ENCODE data around the gene HIF1A. TPM values are rescaled to one million over a fixed set of nuclear protein-coding genes. Genes with fewer than 3 reads are reported as not detected.

Gene HIF1A
- total RNA-seq, 1 donor from 2014 or later: 326 TPM

GRCh38 chr14:61649283-61649682 lies 46.0 kb upstream of the HIF1A start:
- H3K4me1 Mint-ChIP-seq (ENCODE audit: unreplicated experiment): peaks cover 33% of the 10 kb centered on the region
- H3K9me3 Mint-ChIP-seq (ENCODE audit: unreplicated experiment): no peaks in the 10 kb centered on the region
- H3K36me3 Mint-ChIP-seq (ENCODE audit: unreplicated experiment): no peaks in the 10 kb centered on the region
- no peak overlapping the region for H3K4me3 Mint-ChIP-seq (ENCODE audit: unreplicated experiment)
- H3K27ac Mint-ChIP-seq (ENCODE audit: unreplicated experiment): no peak overlapping the region
- H3K27me3 Mint-ChIP-seq (ENCODE audit: unreplicated experiment): no peaks in the 10 kb centered on the region
- no peak for DNase-seq (ENCODE audit: extremely low spot score, unreplicated experiment)
- TF ChIP-seq, protein P1, sequence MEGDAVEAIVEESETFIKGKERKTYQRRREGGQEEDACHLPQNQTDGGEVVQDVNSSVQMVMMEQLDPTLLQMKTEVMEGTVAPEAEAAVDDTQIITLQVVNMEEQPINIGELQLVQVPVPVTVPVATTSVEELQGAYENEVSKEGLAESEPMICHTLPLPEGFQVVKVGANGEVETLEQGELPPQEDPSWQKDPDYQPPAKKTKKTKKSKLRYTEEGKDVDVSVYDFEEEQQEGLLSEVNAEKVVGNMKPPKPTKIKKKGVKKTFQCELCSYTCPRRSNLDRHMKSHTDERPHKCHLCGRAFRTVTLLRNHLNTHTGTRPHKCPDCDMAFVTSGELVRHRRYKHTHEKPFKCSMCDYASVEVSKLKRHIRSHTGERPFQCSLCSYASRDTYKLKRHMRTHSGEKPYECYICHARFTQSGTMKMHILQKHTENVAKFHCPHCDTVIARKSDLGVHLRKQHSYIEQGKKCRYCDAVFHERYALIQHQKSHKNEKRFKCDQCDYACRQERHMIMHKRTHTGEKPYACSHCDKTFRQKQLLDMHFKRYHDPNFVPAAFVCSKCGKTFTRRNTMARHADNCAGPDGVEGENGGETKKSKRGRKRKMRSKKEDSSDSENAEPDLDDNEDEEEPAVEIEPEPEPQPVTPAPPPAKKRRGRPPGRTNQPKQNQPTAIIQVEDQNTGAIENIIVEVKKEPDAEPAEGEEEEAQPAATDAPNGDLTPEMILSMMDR (IDR thresholded peaks at IDR 0.05): no peak

GRCh38 chr14:61651355-61651754 lies 44.0 kb upstream of the HIF1A start:
- Mint-ChIP-seq H3K36me3 (ENCODE audit: unreplicated experiment) (no peaks in the 10 kb centered on the region), H3K9me3 (ENCODE audit: unreplicated experiment) (no peaks in the 10 kb centered on the region), H3K4me3 (ENCODE audit: unreplicated experiment) (no peak overlapping the region), H3K4me1 (ENCODE audit: unreplicated experiment) (peaks cover 26% of the 10 kb centered on the region), H3K27me3 (ENCODE audit: unreplicated experiment) (no peaks in the 10 kb centered on the region), H3K27ac (ENCODE audit: unreplicated experiment) (no peak overlapping the region)
- TF ChIP-seq, protein P1 (IDR thresholded peaks at IDR 0.05): no peak
- no peak for DNase-seq (ENCODE audit: extremely low spot score, unreplicated experiment)

- TF ChIP-seq, protein P1 (IDR thresholded peaks at IDR 0.05): no peak
- no peak overlapping the region for H3K4me3 Mint-ChIP-seq (ENCODE audit: unreplicated experiment)
- H3K36me3 Mint-ChIP-seq (ENCODE audit: unreplicated experiment): no peaks in the 10 kb centered on the region
- H3K27me3 Mint-ChIP-seq (ENCODE audit: unreplicated experiment): no peaks in the 10 kb centered on the region
- DNase-seq (ENCODE audit: extremely low spot score, unreplicated experiment): no peak
- peak overlapping the region; percentile 38 for H3K27ac Mint-ChIP-seq (ENCODE audit: unreplicated experiment)
- no peaks in the 10 kb centered on the region for H3K9me3 Mint-ChIP-seq (ENCODE audit: unreplicated experiment)
- peaks cover 21% of the 10 kb centered on the region for H3K4me1 Mint-ChIP-seq (ENCODE audit: unreplicated experiment)
Measured at GRCh38 chr14:61652526-61653262, 42.6 kb upstream of the HIF1A start.

DNA sequence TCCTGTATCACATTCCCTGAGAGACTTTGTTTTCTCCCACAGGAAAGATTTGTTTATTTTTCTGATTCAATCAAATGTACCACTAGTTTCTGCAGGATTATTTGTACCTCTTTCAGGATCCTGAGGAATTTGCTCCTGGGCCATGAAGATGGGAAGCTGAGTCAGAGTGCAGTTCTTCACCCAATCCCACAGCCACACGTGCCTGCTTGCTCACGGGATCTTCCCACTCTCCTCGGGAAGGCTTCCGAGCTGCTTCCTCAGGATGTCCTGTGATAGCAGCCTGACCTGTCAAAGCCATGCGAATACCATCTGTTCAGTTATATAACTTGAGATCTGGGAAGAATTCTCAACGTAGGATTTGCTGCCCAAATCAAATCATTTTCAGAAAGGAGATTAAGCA lies 41.8 kb upstream of the HIF1A start:
- no peak for DNase-seq (ENCODE audit: extremely low spot score, unreplicated experiment)
- no peak overlapping the region for H3K4me3 Mint-ChIP-seq (ENCODE audit: unreplicated experiment)
- H3K27me3 Mint-ChIP-seq (ENCODE audit: unreplicated experiment): no peaks in the 10 kb centered on the region
- H3K9me3 Mint-ChIP-seq (ENCODE audit: unreplicated experiment): no peaks in the 10 kb centered on the region
- peak overlapping the region; percentile 54 for H3K27ac Mint-ChIP-seq (ENCODE audit: unreplicated experiment)
- TF ChIP-seq, protein P1 (IDR thresholded peaks at IDR 0.05): no peak
- peaks cover 19% of the 10 kb centered on the region for H3K4me1 Mint-ChIP-seq (ENCODE audit: unreplicated experiment)
- H3K36me3 Mint-ChIP-seq (ENCODE audit: unreplicated experiment): no peaks in the 10 kb centered on the region

GRCh38 chr14:61654026-61654425 lies 41.3 kb upstream of the HIF1A start:
- Mint-ChIP-seq H3K27me3 (ENCODE audit: unreplicated experiment) (no peaks in the 10 kb centered on the region), H3K9me3 (ENCODE audit: unreplicated experiment) (no peaks in the 10 kb centered on the region), H3K27ac (ENCODE audit: unreplicated experiment) (no peak overlapping the region), H3K36me3 (ENCODE audit: unreplicated experiment) (no peaks in the 10 kb centered on the region), H3K4me1 (ENCODE audit: unreplicated experiment) (peaks cover 19% of the 10 kb centered on the region), H3K4me3 (ENCODE audit: unreplicated experiment) (no peak overlapping the region)
- DNase-seq (ENCODE audit: extremely low spot score, unreplicated experiment): no peak
- TF ChIP-seq, protein P1 (IDR thresholded peaks at IDR 0.05): no peak
